ENCODE measurements around the gene RNASEH2C. TPM values are rescaled to one million over a fixed set of nuclear protein-coding genes. Genes with fewer than 3 reads are reported as not detected.

Gene RNASEH2C
- total RNA-seq, 1 experiment from 2014 or later = 76.4 TPM

DNA sequence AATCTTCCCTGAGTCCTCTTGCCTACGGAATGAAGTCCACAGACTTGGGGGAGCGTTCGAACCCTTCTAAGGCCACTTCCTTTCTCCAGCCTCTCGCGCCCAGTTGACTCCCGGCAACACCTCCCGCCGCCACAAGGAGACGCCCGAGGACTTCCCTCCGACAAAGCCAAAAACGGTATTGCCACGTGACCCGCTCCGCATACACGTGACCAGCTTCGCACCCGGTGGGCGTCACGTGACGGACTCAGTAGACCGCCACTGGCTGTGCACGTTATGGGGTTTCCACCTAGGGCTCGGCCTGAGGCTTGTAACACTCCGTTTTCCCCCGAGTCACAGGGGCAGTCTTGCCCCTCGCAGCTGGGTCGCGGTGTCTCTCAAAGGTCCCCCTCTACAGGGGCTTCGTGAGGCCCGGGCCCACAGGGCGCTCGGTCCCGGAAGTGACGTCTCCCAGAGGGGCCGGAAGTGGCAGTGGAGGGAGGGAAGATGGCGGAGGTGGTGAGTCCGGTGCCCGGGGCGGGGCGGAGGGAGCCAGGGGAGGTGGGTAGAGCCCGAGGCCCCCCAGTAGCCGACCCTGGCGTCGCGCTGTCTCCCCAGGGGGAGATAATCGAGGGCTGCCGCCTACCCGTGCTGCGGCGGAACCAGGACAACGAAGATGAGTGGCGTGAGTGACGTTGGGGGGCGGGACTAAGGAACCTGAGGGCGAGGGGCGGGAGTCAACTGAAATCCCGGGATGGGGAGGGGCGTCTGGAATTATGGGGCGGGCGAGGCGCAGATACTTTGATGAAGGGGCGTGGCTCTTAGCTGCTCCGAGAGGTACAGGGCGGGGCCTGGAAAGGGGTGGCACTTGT is 8.6 kb downstream of the RNASEH2C start, which contains the start of gene KAT5:
KAT5 (plus strand) TSS at position 468 of the 848 bp plus-strand sequence; CDS start at position 484, 16 bp downstream.
- peak within 1 kb of the TSS; percentile 98 for H3K27ac Mint-ChIP-seq (ENCODE audit: unreplicated experiment)
- H3K4me1 Mint-ChIP-seq (ENCODE audit: low read depth, unreplicated experiment) = peaks cover 13% of the 10 kb centered on the region
- peak within 1 kb of the TSS; percentile 83 for H3K4me3 Mint-ChIP-seq (ENCODE audit: unreplicated experiment)
- H3K27me3 Mint-ChIP-seq (ENCODE audit: insufficient read depth, unreplicated experiment) = no peaks in the 10 kb centered on the region
- peaks cover 7% of the 10 kb centered on the region for H3K36me3 ChIP-seq (ENCODE audit: control insufficient read depth, insufficient read depth, low read length)
- ChIA-PET POLR2A (interaction anchor here (0.6 to 1.7 kb wide), 20 partner anchors 8 to 340 kb away, joined by 3 to 34 read pairs (median 5); partner anchors contain the start of genes BANF1, CCDC85B, CFL1 and EIF1AD), CTCF (interaction anchor here (0.6 to 2.9 kb wide), 17 partner anchors 8 to 179 kb away, joined by 3 to 52 read pairs (median 9); partner anchors contain the start of genes AP5B1, CCDC85B, FIBP and MUS81)
- H3K9me3 Mint-ChIP-seq (ENCODE audit: unreplicated experiment) = no peaks in the 10 kb centered on the region
- intact Hi-C loops (cut with micrococcal nuclease; ENCODE audit: unreplicated experiment) = loop anchor here (1.0 to 5.0 kb wide), 6 partner anchors 8 to 176 kb away; partner anchors contain the start of genes AP5B1, CFL1, FIBP and RNASEH2C
- TSS peak; percentile 7 for BruUV-seq (replicated peaks)
- DNase-seq = peak; percentile 98 to 99
- H3K36me3 Mint-ChIP-seq (ENCODE audit: insufficient read depth, unreplicated experiment) = peaks cover 56% of the 10 kb centered on the region
- H3K4me1 ChIP-seq = peaks cover 21% of the 10 kb centered on the region
- no peaks in the 10 kb centered on the region for H3K27me3 ChIP-seq (replicated peaks; ENCODE audit: control insufficient read depth, insufficient read depth, low read length)
- H3K9me3 ChIP-seq = no peaks in the 10 kb centered on the region
- H3K4me3 ChIP-seq (ENCODE audit: low read depth, low read length) = peak within 1 kb of the TSS; percentile 66
- peak; percentile 97 to 98 for TF ChIP-seq CTCF (IDR thresholded peaks at IDR 0.05; ENCODE audit: insufficient read depth in 1 of 2, low read depth in 1 of 2, low read length in 1 of 2, severe bottlenecking in 1 of 2, unreplicated experiment in 1 of 2)

DNA sequence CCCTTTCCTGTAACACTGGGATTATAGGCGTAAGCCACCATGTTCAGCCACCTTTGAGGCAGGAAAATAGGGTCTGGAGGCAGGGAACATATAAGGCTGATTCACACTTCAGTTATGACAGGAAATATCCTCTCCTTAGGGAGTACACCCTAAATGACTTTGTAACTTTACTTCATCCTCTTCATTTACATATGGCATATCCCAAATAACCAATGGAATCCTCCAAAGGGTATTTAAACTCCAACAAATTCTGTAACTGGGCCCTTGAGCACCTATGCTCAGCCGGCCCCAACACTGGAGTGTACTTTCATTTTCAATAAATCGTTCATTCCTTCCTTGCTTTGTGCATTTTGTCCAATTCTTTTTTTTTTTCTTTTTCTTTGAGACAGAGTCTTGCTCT is 10.2 kb downstream of the RNASEH2C start:
- ChIA-PET CTCF (interaction anchor here (2.4 to 2.9 kb wide), 3 partner anchors 10 to 107 kb away, joined by 9 to 41 read pairs (median 20); partner anchors contain the start of gene RNASEH2C), POLR2A (no interaction called here)
- H3K9me3 Mint-ChIP-seq (ENCODE audit: unreplicated experiment) = no peaks in the 10 kb centered on the region
- H3K27me3 Mint-ChIP-seq (ENCODE audit: insufficient read depth, unreplicated experiment) = no peaks in the 10 kb centered on the region
- H3K27me3 ChIP-seq (replicated peaks; ENCODE audit: control insufficient read depth, insufficient read depth, low read length) = no peaks in the 10 kb centered on the region
- no peak overlapping the region for H3K4me3 ChIP-seq (ENCODE audit: low read depth, low read length)
- H3K36me3 Mint-ChIP-seq (ENCODE audit: insufficient read depth, unreplicated experiment) = peaks cover 40% of the 10 kb centered on the region
- H3K4me3 Mint-ChIP-seq (ENCODE audit: unreplicated experiment) = no peak overlapping the region
- H3K4me1 Mint-ChIP-seq (ENCODE audit: low read depth, unreplicated experiment) = peaks cover 17% of the 10 kb centered on the region
- H3K36me3 ChIP-seq (ENCODE audit: control insufficient read depth, insufficient read depth, low read length) = peaks cover 7% of the 10 kb centered on the region
- H3K9me3 ChIP-seq = no peaks in the 10 kb centered on the region
- intact Hi-C loops (cut with micrococcal nuclease; ENCODE audit: unreplicated experiment) = loop anchor here (5.0 kb wide), 1 partner anchor 62 kb away; no protein-coding TSS in a partner anchor
- TF ChIP-seq CTCF (IDR thresholded peaks at IDR 0.05; ENCODE audit: insufficient read depth in 1 of 2, low read depth in 1 of 2, low read length in 1 of 2, severe bottlenecking in 1 of 2, unreplicated experiment in 1 of 2) = no peak
- no peak overlapping the region for H3K27ac Mint-ChIP-seq (ENCODE audit: unreplicated experiment)
- BruUV-seq (replicated peaks) = no TSS peak
- peaks cover 25% of the 10 kb centered on the region for H3K4me1 ChIP-seq
- no peak for DNase-seq

GRCh38 chr11:65709661-65710060 is 10.9 kb downstream of the RNASEH2C start:
- peaks cover 17% of the 10 kb centered on the region for H3K4me1 Mint-ChIP-seq (ENCODE audit: low read depth, unreplicated experiment)
- peak; percentile 61 to 65 for DNase-seq
- no peaks in the 10 kb centered on the region for H3K9me3 Mint-ChIP-seq (ENCODE audit: unreplicated experiment)
- BruUV-seq (replicated peaks) = no TSS peak
- H3K36me3 Mint-ChIP-seq (ENCODE audit: insufficient read depth, unreplicated experiment) = peaks cover 33% of the 10 kb centered on the region
- H3K4me3 ChIP-seq (ENCODE audit: low read depth, low read length) = no peak overlapping the region
- intact Hi-C loops (cut with micrococcal nuclease; ENCODE audit: unreplicated experiment) = loop anchor here (5.0 kb wide), 1 partner anchor 63 kb away; no protein-coding TSS in a partner anchor
- POLR2A ChIA-PET = interaction anchor here (0.6 kb wide), 1 partner anchor 267 kb away, joined by 6 read pairs; no protein-coding TSS in a partner anchor
- H3K9me3 ChIP-seq = no peaks in the 10 kb centered on the region
- peaks cover 25% of the 10 kb centered on the region for H3K4me1 ChIP-seq
- H3K27me3 ChIP-seq (replicated peaks; ENCODE audit: control insufficient read depth, insufficient read depth, low read length) = no peaks in the 10 kb centered on the region; the same call in 1 of the 2 replicates
- peak overlapping the region; percentile 27 for H3K4me3 Mint-ChIP-seq (ENCODE audit: unreplicated experiment)
- CTCF ChIA-PET = interaction anchor here (1.1 to 1.3 kb wide), 2 partner anchors 108 to 179 kb away, joined by 4 read pairs; partner anchors contain the start of gene FIBP
- peaks cover 2% of the 10 kb centered on the region; the same call in 1 of the 2 replicates for H3K36me3 ChIP-seq (ENCODE audit: control insufficient read depth, insufficient read depth, low read length)
- no peak for TF ChIP-seq CTCF (IDR thresholded peaks at IDR 0.05; ENCODE audit: insufficient read depth in 1 of 2, low read depth in 1 of 2, low read length in 1 of 2, severe bottlenecking in 1 of 2, unreplicated experiment in 1 of 2)
- peak overlapping the region; percentile 87 for H3K27ac Mint-ChIP-seq (ENCODE audit: unreplicated experiment)
- no peaks in the 10 kb centered on the region for H3K27me3 Mint-ChIP-seq (ENCODE audit: insufficient read depth, unreplicated experiment)
